Activated T-helper 1 cell treated with anti-CD3 and anti-CD28 coated beads, Interleukin-12 subunit alpha, Interleukin-12 subunit beta, Interleukin-2, Interleukin-4 antibody, amounts not matched to agents 30 ng/mL and 10 ng/mL and 1 ng/mL, durations not matched to agents 14 hours and 24 hours and 36 hours (primary cell): Measurements from ENCODE around the gene LRMDA. TPM values are rescaled to one million over a fixed set of nuclear protein-coding genes. Genes with fewer than 3 reads are reported as not detected.

Experiments
- DNase-seq: peaks from one replicate; pipeline ENCODE4 v3.0.0; 2021; ENCODE audit warnings: low spot score
- H3K27ac Mint-ChIP-seq: one replicate; pipeline ENCODE4 v1.8.0; 2021; ENCODE audit warnings: mild to moderate bottlenecking, mixed read lengths
- H3K27me3 Mint-ChIP-seq: one replicate; pipeline ENCODE4 v1.8.0; 2022; ENCODE audit warnings: mild to moderate bottlenecking, moderate library complexity, mixed read lengths; ENCODE audit not compliant: insufficient read depth
- H3K36me3 Mint-ChIP-seq: one replicate; pipeline ENCODE4 v1.8.0; 2021; ENCODE audit warnings: low read depth, mixed read lengths
- H3K4me1 Mint-ChIP-seq: one replicate; pipeline ENCODE4 v1.8.0; 2021; ENCODE audit warnings: low read depth, mixed read lengths
- H3K4me3 Mint-ChIP-seq: one replicate; pipeline ENCODE4 v1.8.0; 2021; ENCODE audit warnings: mild to moderate bottlenecking, moderate library complexity, mixed read lengths
- H3K9me3 Mint-ChIP-seq: one replicate; pipeline ENCODE4 v1.8.0; 2021; ENCODE audit warnings: mixed read lengths
- intact Hi-C: fragments of 100-400 bp; cut with micrococcal nuclease; formaldehyde crosslinking; loops from one replicate; pipeline ENCODE4 v1.15.1; 2024
- total RNA-seq: library from RNA; stranded (reverse); gene quantifications from 2 replicates; pipeline ENCODE4 v1.2.3, GENCODE V29; 2022

The LRMDA gene
- total RNA-seq, 1 donor from 2014 or later = not detected

GRCh38 chr10:76231286-76231934, 800.0 kb downstream of the LRMDA start:
- intact Hi-C loops = no loop called here
- no peaks in the 10 kb centered on the region for H3K4me1 Mint-ChIP-seq
- no peak overlapping the region for H3K27ac Mint-ChIP-seq
- no peaks in the 10 kb centered on the region for H3K9me3 Mint-ChIP-seq
- no peaks in the 10 kb centered on the region for H3K36me3 Mint-ChIP-seq
- peaks cover 2% of the 10 kb centered on the region for H3K27me3 Mint-ChIP-seq
- no peak for DNase-seq
- H3K4me3 Mint-ChIP-seq = no peak overlapping the region

- H3K27ac Mint-ChIP-seq = no peak overlapping the region
- no peaks in the 10 kb centered on the region for H3K9me3 Mint-ChIP-seq
- no peaks in the 10 kb centered on the region for H3K36me3 Mint-ChIP-seq
- H3K4me3 Mint-ChIP-seq = no peak overlapping the region
- no peak for DNase-seq
- H3K4me1 Mint-ChIP-seq = no peaks in the 10 kb centered on the region
- intact Hi-C loops = no loop called here
- H3K27me3 Mint-ChIP-seq = no peaks in the 10 kb centered on the region
These were observed 803.2 kb downstream of the LRMDA start for GRCh38 chr10:76234499-76235226.

- Mint-ChIP-seq H3K9me3 (no peaks in the 10 kb centered on the region), H3K27ac (no peak overlapping the region), H3K36me3 (no peaks in the 10 kb centered on the region), H3K4me3 (no peak overlapping the region), H3K4me1 (no peaks in the 10 kb centered on the region), H3K27me3 (no peaks in the 10 kb centered on the region)
- intact Hi-C loops = no loop called here
- DNase-seq = no peak
These were observed 804.9 kb downstream of the LRMDA start for GRCh38 chr10:76236356-76236755.

GRCh38 chr10:76242956-76243355, 811.5 kb downstream of the LRMDA start:
- H3K36me3 Mint-ChIP-seq = no peaks in the 10 kb centered on the region

GRCh38 chr10:76244061-76244686, 812.8 kb downstream of the LRMDA start:
- no peak for DNase-seq
- H3K27me3 Mint-ChIP-seq = no peaks in the 10 kb centered on the region
- H3K4me3 Mint-ChIP-seq = no peak overlapping the region
- intact Hi-C loops = no loop called here
- no peaks in the 10 kb centered on the region for H3K9me3 Mint-ChIP-seq
- no peak overlapping the region for H3K27ac Mint-ChIP-seq
- no peaks in the 10 kb centered on the region for H3K36me3 Mint-ChIP-seq
- no peaks in the 10 kb centered on the region for H3K4me1 Mint-ChIP-seq

More at GRCh38 chr10:76242956-76243355, 811.5 kb downstream of the LRMDA start:
- Mint-ChIP-seq H3K9me3 (no peaks in the 10 kb centered on the region), H3K27ac (no peak overlapping the region), H3K4me1 (no peaks in the 10 kb centered on the region), H3K4me3 (no peak overlapping the region), H3K27me3 (no peaks in the 10 kb centered on the region)
- no peak for DNase-seq
- intact Hi-C loops = no loop called here

GRCh38 chr10:76245951-76246495, 814.6 kb downstream of the LRMDA start:
- no peak overlapping the region for H3K4me3 Mint-ChIP-seq
- intact Hi-C loops = no loop called here
- H3K9me3 Mint-ChIP-seq = no peaks in the 10 kb centered on the region
- H3K27ac Mint-ChIP-seq = no peak overlapping the region
- H3K36me3 Mint-ChIP-seq = no peaks in the 10 kb centered on the region
- H3K4me1 Mint-ChIP-seq = no peaks in the 10 kb centered on the region
- H3K27me3 Mint-ChIP-seq = no peaks in the 10 kb centered on the region
- DNase-seq = no peak

GRCh38 chr10:76248649-76249200, 817.3 kb downstream of the LRMDA start:
- no peaks in the 10 kb centered on the region for H3K36me3 Mint-ChIP-seq
- H3K4me3 Mint-ChIP-seq = no peak overlapping the region
- no peaks in the 10 kb centered on the region for H3K27me3 Mint-ChIP-seq
- H3K4me1 Mint-ChIP-seq = no peaks in the 10 kb centered on the region
- no peak for DNase-seq
- H3K27ac Mint-ChIP-seq = no peak overlapping the region
- intact Hi-C loops = no loop called here
- no peaks in the 10 kb centered on the region for H3K9me3 Mint-ChIP-seq

GRCh38 chr10:76251841-76252671, 820.6 kb downstream of the LRMDA start:
- no peak for DNase-seq
- no peaks in the 10 kb centered on the region for H3K9me3 Mint-ChIP-seq
- no peak overlapping the region for H3K4me3 Mint-ChIP-seq
- no peak overlapping the region for H3K27ac Mint-ChIP-seq
- intact Hi-C loops = no loop called here
- no peaks in the 10 kb centered on the region for H3K36me3 Mint-ChIP-seq
- no peaks in the 10 kb centered on the region for H3K4me1 Mint-ChIP-seq
- H3K27me3 Mint-ChIP-seq = no peaks in the 10 kb centered on the region

GRCh38 chr10:76252733-76253132, 821.3 kb downstream of the LRMDA start:
- intact Hi-C loops = no loop called here
- Mint-ChIP-seq H3K36me3 (no peaks in the 10 kb centered on the region), H3K4me1 (no peaks in the 10 kb centered on the region), H3K9me3 (no peaks in the 10 kb centered on the region), H3K27me3 (no peaks in the 10 kb centered on the region), H3K27ac (no peak overlapping the region), H3K4me3 (no peak overlapping the region)
- no peak for DNase-seq

GRCh38 chr10:76255241-76255640, 823.8 kb downstream of the LRMDA start:
- Mint-ChIP-seq H3K4me3 (no peak overlapping the region), H3K27ac (no peak overlapping the region), H3K36me3 (no peaks in the 10 kb centered on the region), H3K9me3 (peaks cover 6% of the 10 kb centered on the region), H3K4me1 (no peaks in the 10 kb centered on the region), H3K27me3 (no peaks in the 10 kb centered on the region)
- DNase-seq = no peak
- intact Hi-C loops = no loop called here

- no peak for DNase-seq
- no peak overlapping the region for H3K4me3 Mint-ChIP-seq
- no peaks in the 10 kb centered on the region for H3K36me3 Mint-ChIP-seq
- intact Hi-C loops = no loop called here
- H3K4me1 Mint-ChIP-seq = no peaks in the 10 kb centered on the region
- no peak overlapping the region for H3K27ac Mint-ChIP-seq
- no peaks in the 10 kb centered on the region for H3K27me3 Mint-ChIP-seq
- peaks cover 22% of the 10 kb centered on the region for H3K9me3 Mint-ChIP-seq
These were observed 826.4 kb downstream of the LRMDA start for GRCh38 chr10:76257816-76258215.

- no peak for DNase-seq
- H3K36me3 Mint-ChIP-seq = no peaks in the 10 kb centered on the region
- no peak overlapping the region for H3K4me3 Mint-ChIP-seq
- no peaks in the 10 kb centered on the region for H3K4me1 Mint-ChIP-seq
- intact Hi-C loops = no loop called here
- no peak overlapping the region for H3K27ac Mint-ChIP-seq
- peaks cover 15% of the 10 kb centered on the region for H3K9me3 Mint-ChIP-seq
- no peaks in the 10 kb centered on the region for H3K27me3 Mint-ChIP-seq
These were observed 834.2 kb downstream of the LRMDA start for GRCh38 chr10:76265441-76266113.
